Posterior cingulate gyrus (tissue), 11 donors: ENCODE results near the gene RPL6.
A peak's percentile ranks its signal among the peaks of the same experiment; 100 is the strongest.

Source experiments
- DNase-seq, 10 donors: peaks; one replicate each; pipeline versions ENCODE4 v3.0.0 to v3.0.0-alpha.2; 2020 to 2021; ENCODE audit warnings: mixed read lengths in 3 of 10
- intact Hi-C: fragments of 100-400 bp; cut with DNase I; formaldehyde crosslinking; loops from one replicate; pipeline ENCODE4 v1.15.1; 2023

Gene RPL6

DNA sequence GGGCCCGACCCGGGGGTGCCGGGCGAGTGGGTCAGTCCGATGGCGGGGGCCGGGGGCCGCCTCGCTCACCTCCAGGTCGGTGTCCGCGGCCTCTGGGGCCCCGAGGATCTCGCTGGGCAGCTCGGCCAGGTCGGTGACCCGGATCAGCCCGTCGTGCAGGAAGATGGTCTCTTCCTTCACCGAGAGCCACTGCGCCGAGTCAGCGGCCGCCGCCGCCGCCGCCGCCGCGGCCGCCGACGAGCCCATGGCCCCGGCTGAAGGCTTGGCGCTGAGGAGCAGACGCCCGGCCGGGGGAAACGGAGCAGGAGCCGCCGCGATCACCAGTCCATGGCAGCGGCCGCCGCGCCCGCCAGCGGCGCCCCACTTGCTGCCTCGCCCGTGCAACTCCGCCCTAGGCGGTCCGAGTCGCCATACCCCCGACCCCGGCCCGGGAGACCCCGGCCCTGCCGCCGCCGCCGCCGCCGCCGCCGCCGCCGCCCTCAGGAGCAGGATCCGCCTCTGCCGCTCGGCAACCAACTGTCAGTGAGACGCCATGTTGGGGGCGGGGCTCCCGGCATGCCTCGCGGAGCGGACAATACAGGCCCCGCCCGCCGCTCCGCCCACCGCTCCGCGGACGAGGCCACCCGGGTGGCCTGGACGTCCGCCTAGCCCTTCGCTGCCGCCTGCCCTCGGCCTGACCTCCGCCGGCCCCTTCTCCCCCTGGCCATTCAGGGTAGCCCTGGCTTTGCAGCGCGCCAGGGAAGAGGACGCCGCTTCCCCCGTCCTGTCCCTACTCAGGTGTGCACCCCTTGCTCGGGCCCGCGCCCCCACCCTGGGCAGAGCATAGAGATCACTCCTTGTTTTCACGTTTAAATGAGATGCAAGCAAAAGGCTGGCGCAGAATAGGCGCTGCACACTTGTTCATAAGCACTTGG, 27.3 kb downstream of the RPL6 start, which contains the start of gene HECTD4:
Gene HECTD4, minus strand, starts transcription at position 549 of the 914 bp plus-strand sequence. Its CDS starts 303 bp downstream, at position 246.
- peak; percentile 92 to 99 (median 98) for DNase-seq
- intact Hi-C loops = loop anchor here (5.0 kb wide), 2 partner anchors 255 to 370 kb away; partner anchors contain the start of genes ERP29, TMEM116 and TRAFD1

DNA sequence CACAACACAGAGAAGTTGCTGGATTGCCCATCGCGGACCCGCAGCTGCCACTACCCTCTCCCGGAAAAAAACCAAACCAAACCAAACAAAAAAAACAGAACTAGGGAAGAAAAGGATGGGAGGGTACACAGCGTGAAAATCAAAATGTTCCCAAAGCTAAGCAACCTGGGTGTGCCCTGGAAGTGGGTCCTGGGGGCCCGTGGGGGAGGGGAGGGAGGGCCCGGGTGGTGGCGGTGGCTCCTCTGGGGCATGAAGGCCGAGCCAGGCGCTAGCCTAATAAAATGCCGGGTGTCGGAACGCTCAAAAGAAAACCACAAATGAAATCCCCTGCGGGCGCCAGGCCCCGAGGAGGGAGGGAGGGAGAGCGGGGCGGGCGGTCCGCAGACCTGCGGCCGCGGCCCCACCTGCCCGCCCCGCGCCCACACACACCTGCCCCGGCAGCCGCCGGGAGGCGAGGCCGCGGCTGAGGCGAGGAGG, 28.0 kb downstream of the RPL6 start:
- peak in 4 of 10 donors; percentile 10 to 59 (median 17) for DNase-seq
- intact Hi-C loops = loop anchor here (5.0 kb wide), 2 partner anchors 254 to 369 kb away; partner anchors contain the start of genes ERP29, TMEM116 and TRAFD1

GRCh38 chr12:112380663-112381405, 28.6 kb downstream of the RPL6 start:
- intact Hi-C loops = loop anchor here (5.0 kb wide), 2 partner anchors 254 to 369 kb away; partner anchors contain the start of genes ERP29, TMEM116 and TRAFD1
- DNase-seq = peak in 3 of 10 donors; percentile 16 to 25 (median 18)

DNA sequence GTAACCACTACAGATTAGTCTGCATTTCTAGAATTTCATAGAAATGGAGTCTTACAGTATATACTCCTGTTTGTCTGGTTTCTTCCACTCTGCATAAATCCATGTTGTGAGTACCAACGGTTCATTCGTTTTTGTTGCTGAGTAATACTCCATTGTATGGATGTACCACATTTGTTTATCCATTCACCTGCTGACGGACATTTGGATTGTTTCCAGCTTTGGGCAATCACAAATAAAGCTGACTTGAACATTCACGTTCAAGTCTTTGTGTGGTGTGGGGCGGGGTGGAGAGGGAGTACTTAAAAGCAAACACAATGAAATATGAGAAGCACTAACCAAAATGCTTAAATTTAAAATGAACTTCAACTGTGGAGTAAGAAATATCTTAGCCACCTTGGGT, 34.3 kb downstream of the RPL6 start:
- intact Hi-C loops = no loop called here
- DNase-seq = no peak

DNA sequence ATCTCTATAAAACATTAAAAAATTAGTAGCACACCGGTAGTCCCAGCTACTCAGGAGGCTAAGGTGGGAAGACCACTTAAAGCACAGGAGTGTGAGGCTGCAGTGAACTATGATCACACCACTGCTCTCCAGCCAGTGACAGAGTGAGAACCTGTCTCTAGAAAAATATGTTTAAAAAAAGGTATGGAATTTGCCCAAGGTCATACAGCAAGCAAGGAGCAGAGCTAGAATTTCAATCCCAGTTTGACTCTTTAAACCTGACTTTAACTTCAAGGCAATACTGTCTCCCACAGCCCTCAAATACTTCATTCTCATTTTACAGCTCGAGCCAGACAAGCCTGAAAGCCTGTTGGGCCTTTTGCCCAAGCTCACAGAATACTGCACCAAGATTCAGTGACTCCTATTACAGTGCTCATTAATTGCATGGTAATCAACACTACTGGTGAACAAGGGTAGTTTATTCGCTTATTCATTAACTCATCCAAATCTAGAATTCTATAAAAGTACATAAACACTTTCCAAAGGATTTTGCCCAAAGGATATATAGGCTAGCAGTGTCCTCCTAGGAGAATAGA, 35.2 kb downstream of the RPL6 start:
- no peak for DNase-seq
- intact Hi-C loops = no loop called here

- intact Hi-C loops = no loop called here
- peak in 1 of 10 donors; percentile 20 for DNase-seq
These were observed 38.4 kb downstream of the RPL6 start for GRCh38 chr12:112370868-112371510.

- no peak for DNase-seq
- intact Hi-C loops = no loop called here
These were observed 39.2 kb downstream of the RPL6 start for GRCh38 chr12:112370199-112370598.

DNA sequence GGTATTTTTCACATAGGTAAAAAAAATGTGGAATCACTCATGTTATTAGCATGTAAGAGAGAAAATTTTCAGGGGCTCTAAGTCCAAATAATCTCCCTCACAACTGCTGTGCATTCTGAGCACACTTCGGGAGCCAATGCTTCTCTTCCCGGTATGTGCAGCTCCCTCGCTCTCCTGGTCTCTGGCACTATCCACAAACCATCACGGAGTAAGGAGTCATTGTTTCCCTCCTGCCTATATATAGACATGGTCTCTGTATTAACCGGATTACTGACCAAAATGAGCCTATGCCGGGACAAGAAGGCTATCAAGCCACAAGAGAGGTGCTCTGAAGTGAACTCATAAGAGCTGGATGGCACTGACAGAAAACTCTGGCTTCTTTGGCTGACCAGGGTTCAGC, 40.5 kb downstream of the RPL6 start:
- intact Hi-C loops = no loop called here
- no peak for DNase-seq

- DNase-seq = no peak
- intact Hi-C loops = no loop called here
These were observed 41.4 kb downstream of the RPL6 start for GRCh38 chr12:112367965-112368364.

GRCh38 chr12:112362310-112362709, 47.1 kb downstream of the RPL6 start:
- no peak for DNase-seq
- intact Hi-C loops = no loop called here

GRCh38 chr12:112361271-112361670, 48.1 kb downstream of the RPL6 start:
- intact Hi-C loops = no loop called here

DNA sequence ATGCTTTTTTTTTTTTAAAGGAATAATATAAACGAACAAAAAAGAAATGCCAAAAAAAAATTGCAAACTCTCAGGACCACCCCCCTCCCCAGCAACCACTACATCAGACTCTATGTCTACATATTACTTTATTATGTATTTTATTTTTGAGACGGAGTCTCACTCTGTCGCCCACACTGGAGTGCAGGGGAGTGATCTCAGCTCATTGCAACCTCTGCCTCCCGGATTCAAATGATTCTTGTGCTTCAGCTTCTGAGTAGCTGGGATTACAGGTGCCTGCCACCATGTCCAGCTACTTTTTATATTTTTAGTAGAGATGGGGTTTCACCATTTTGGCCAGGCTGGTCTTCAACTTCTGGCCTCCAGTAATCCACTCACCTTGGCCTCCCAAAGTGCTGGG, 50.1 kb downstream of the RPL6 start:
- no peak for DNase-seq
- intact Hi-C loops = no loop called here

More at GRCh38 chr12:112361271-112361670, 48.1 kb downstream of the RPL6 start:
- DNase-seq = peak in 1 of 10 donors; percentile 9

DNA sequence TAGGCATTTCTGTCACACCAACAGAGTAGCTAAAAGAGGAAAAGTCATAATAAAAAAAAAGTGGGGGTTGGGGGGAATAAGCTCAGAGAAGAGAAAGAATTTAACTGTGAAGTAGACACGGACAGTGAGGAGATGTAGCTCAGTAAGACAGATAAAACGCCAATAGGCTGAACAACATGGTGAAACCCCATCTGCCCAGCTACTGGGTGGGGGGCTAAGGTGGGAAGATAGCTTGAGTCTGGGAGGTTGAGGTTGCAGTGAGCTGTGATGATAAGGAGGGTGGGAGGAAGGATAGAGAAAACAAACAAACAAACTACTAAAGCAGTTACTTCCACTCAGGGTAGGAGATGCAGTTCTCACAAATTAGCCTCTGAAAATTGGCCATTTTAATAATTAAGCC, 52.2 kb downstream of the RPL6 start:
- intact Hi-C loops = no loop called here
- no peak for DNase-seq
